ENCODE results near the gene TKT.

The TKT gene

DNA sequence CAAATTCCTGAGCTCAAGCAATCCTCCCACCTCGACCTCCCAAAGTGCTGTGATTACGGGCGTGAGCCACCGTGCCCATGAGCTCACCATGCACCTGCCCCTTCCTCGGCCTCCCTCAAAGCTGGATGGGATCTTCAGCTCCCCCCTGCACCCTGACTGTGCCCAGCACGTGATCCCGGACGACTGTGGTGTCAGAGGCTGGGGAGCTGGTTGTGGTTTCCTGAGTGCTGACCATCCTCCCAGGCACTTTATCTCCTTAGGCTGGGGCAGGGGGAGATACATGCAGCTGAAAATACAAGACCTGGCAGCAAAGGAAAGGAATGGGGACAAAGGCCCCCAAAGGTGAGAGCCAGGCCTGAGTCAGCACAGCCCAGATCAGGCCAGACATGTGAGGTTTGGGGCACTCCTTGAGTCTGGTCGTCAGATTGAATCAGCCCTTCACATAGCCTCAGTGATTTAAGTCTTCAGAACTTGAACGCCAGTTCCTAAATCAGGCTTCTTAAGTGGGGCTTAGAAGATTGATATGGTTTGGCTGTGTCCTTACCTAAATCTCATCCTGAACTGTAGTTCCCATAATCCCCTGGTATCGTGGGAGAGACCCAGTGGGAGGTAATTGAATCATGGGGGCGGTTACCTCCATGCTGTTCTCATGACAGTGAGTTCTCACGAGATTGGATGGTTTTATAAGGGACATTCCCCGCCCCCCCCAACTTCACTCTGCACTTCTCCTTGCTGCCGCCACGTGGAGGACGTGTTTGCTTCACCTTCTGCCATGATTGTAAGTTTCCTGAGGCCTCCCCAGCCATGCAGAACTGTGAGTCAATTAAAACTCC, 59.0 kb downstream of the TKT start:
- ChIA-PET CTCF (interaction anchor here (0.7 to 2.7 kb wide), 11 partner anchors 21 to 86 kb away, joined by 3 to 21 read pairs (median 4); partner anchors contain the start of gene PRKCD), POLR2A (interaction anchor here (0.8 to 2.6 kb wide), 8 partner anchors 36 to 151 kb away, joined by 3 to 15 read pairs (median 4); partner anchors contain the start of gene DCP1A)
- no peak for TF ChIP-seq CTBP1 (IDR thresholded peaks at IDR 0.05; ENCODE audit: borderline replicate concordance)
- peak; percentile 75 for TF ChIP-seq ELF4 (IDR thresholded peaks at IDR 0.05)
- TF ChIP-seq, protein P1, sequence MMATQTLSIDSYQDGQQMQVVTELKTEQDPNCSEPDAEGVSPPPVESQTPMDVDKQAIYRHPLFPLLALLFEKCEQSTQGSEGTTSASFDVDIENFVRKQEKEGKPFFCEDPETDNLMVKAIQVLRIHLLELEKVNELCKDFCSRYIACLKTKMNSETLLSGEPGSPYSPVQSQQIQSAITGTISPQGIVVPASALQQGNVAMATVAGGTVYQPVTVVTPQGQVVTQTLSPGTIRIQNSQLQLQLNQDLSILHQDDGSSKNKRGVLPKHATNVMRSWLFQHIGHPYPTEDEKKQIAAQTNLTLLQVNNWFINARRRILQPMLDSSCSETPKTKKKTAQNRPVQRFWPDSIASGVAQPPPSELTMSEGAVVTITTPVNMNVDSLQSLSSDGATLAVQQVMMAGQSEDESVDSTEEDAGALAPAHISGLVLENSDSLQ (IDR thresholded peaks at IDR 0.05), result peak; percentile 64
- no peak for TF ChIP-seq FOXM1 (IDR thresholded peaks at IDR 0.05; ENCODE audit: borderline replicate concordance)
- TF ChIP-seq SP1 (IDR thresholded peaks at IDR 0.05), result peak; percentile 70; the same call in 1 of the 2 replicates
- TF ChIP-seq ARNT (IDR thresholded peaks at IDR 0.05), result no peak
- peak; percentile 99 for TF ChIP-seq L3MBTL2 (conservative IDR thresholded peaks at IDR 0.05)
- no peak for TF ChIP-seq SUZ12 (IDR thresholded peaks at IDR 0.05)
- no peak for TF ChIP-seq ZNF384 (IDR thresholded peaks at IDR 0.05)
- no peak for TF ChIP-seq TARDBP (IDR thresholded peaks at IDR 0.05)
- no peak for TF ChIP-seq FOXA1 (IDR thresholded peaks at IDR 0.05)
- TF ChIP-seq NFRKB (IDR thresholded peaks at IDR 0.05), result no peak
- TF ChIP-seq LEF1 (IDR thresholded peaks at IDR 0.05; ENCODE audit: borderline replicate concordance), result no peak
- peak; percentile 78; the same call in 1 of the 2 replicates for TF ChIP-seq HDGF (IDR thresholded peaks at IDR 0.05; ENCODE audit: borderline replicate concordance)
- DNase-seq (ENCODE audit: extremely low spot score), result no peak

DNA sequence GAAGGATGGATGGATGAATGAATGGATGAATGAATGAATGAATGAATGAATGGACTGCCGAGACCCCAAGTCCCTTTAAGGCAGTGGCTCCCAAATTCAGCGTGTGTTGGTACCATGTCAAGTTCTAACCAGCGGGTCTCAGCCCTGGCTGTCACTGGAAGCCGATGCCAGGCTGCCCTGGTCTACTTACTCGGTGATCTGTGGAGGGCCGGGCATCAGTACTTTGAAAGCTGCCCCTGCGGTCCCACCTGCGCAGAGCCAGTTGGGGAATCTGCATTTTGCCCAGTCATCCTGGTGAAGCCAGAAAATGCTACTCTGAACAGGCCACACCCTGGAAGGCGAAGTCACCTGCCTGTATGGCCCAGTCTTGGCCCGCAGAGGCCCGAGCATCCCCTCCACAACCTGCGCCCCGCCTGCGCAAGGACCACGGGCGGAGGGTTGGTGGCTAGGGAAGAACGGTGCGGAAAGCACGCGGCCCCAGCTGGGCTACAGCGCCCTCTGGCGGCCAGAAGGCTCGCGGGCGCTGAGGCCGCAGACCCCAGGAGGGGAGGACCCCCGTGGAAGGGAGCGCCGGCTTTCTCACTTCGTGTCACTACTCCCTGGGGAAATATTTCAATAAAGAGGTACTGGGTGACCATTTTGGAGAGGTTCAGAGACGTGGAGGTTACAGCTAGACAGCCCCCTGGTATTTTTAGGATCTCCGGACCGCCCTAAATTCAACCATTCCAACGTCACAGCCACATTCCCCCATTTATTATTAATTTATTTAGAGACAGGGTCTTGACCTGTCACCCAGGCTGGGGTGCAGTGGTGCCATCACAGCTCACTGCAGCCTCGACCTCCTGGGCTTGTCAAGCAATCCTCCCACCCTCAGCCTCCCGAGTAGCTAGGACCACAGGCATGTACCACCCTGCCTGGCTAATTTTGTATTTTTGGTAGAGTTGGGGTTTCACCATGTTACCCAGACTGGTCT, 59.9 kb downstream of the TKT start:
- POLR2A ChIA-PET, result interaction anchor here (0.8 to 2.6 kb wide), 9 partner anchors 36 to 152 kb away, joined by 3 to 15 read pairs (median 4); partner anchors contain the start of gene DCP1A

DNA sequence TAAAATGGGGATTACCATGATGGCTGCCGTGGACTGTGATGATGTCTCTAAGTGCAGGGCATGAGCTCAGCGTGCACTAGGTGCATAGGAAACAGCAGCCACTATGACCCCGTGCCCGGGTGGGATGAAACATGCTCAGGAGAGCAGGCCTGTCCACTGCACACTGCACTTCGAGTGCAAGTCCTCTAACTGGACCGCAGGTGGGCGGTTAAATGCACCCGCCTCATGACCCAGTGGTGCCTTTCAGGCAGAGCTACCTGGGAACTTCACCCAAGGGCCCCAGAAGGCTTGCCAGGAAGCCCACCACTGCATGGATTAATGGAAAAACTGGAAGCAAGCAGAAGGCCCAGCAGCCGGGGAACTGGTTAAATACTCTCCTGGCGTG, 60.8 kb downstream of the TKT start:
- DNase-seq (ENCODE audit: extremely low spot score), result no peak
- ChIA-PET POLR2A (interaction anchor here (1.3 to 2.6 kb wide), 4 partner anchors 75 to 91 kb away, joined by 3 to 12 read pairs (median 5); no protein-coding TSS in a partner anchor), CTCF (interaction anchor here (1.0 to 2.7 kb wide), 3 partner anchors 61 to 85 kb away, joined by 4 to 21 read pairs (median 4); no protein-coding TSS in a partner anchor)
- no peak for TF ChIP-seq ZNF384 (IDR thresholded peaks at IDR 0.05)
- no peak for TF ChIP-seq ARNT (IDR thresholded peaks at IDR 0.05)
- TF ChIP-seq NFRKB (IDR thresholded peaks at IDR 0.05), result no peak
- TF ChIP-seq BHLHE40 (IDR thresholded peaks at IDR 0.05; ENCODE audit: borderline replicate concordance), result no peak
- no peak for TF ChIP-seq ELF4 (IDR thresholded peaks at IDR 0.05)
- no peak for TF ChIP-seq HDGF (IDR thresholded peaks at IDR 0.05; ENCODE audit: borderline replicate concordance)
- no peak for TF ChIP-seq FOXM1 (IDR thresholded peaks at IDR 0.05; ENCODE audit: borderline replicate concordance)
- TF ChIP-seq CTBP1 (IDR thresholded peaks at IDR 0.05; ENCODE audit: borderline replicate concordance), result no peak
- no peak for TF ChIP-seq TARDBP (IDR thresholded peaks at IDR 0.05)
- TF ChIP-seq FOXA1 (IDR thresholded peaks at IDR 0.05), result no peak
- TF ChIP-seq FOXK2 (IDR thresholded peaks at IDR 0.05), result no peak
- TF ChIP-seq, protein P1 (IDR thresholded peaks at IDR 0.05), result no peak
- no peak for TF ChIP-seq LEF1 (IDR thresholded peaks at IDR 0.05; ENCODE audit: borderline replicate concordance)
- no peak for TF ChIP-seq SUZ12 (IDR thresholded peaks at IDR 0.05)

More for the DNA sequence above, 59.9 kb downstream of the TKT start:
- peak; percentile 87 for DNase-seq (ENCODE audit: extremely low spot score)
- CTCF ChIA-PET, result interaction anchor here (0.7 to 2.7 kb wide), 11 partner anchors 20 to 86 kb away, joined by 3 to 21 read pairs (median 4); partner anchors contain the start of gene PRKCD
- TF ChIP-seq NFRKB (IDR thresholded peaks at IDR 0.05) (no peak), LEF1 (IDR thresholded peaks at IDR 0.05; ENCODE audit: borderline replicate concordance) (no peak), SUZ12 (IDR thresholded peaks at IDR 0.05) (no peak), FOXM1 (IDR thresholded peaks at IDR 0.05; ENCODE audit: borderline replicate concordance) (peak; percentile 12; the same call in 1 of the 2 replicates), HDGF (IDR thresholded peaks at IDR 0.05; ENCODE audit: borderline replicate concordance) (no peak), L3MBTL2 (conservative IDR thresholded peaks at IDR 0.05) (peak; percentile 97), BHLHE40 (IDR thresholded peaks at IDR 0.05; ENCODE audit: borderline replicate concordance) (no peak), ELF4 (IDR thresholded peaks at IDR 0.05) (no peak), SP1 (IDR thresholded peaks at IDR 0.05) (no peak), CTBP1 (IDR thresholded peaks at IDR 0.05; ENCODE audit: borderline replicate concordance) (no peak), ZNF384 (IDR thresholded peaks at IDR 0.05) (no peak), TARDBP (IDR thresholded peaks at IDR 0.05) (no peak), FOXA1 (IDR thresholded peaks at IDR 0.05) (no peak), ARNT (IDR thresholded peaks at IDR 0.05) (0 out of 2 replicates have a peak, but pooled peaks have one; percentile 37), FOXK2 (IDR thresholded peaks at IDR 0.05) (no peak)
- TF ChIP-seq, protein P1 (IDR thresholded peaks at IDR 0.05), result no peak

DNA sequence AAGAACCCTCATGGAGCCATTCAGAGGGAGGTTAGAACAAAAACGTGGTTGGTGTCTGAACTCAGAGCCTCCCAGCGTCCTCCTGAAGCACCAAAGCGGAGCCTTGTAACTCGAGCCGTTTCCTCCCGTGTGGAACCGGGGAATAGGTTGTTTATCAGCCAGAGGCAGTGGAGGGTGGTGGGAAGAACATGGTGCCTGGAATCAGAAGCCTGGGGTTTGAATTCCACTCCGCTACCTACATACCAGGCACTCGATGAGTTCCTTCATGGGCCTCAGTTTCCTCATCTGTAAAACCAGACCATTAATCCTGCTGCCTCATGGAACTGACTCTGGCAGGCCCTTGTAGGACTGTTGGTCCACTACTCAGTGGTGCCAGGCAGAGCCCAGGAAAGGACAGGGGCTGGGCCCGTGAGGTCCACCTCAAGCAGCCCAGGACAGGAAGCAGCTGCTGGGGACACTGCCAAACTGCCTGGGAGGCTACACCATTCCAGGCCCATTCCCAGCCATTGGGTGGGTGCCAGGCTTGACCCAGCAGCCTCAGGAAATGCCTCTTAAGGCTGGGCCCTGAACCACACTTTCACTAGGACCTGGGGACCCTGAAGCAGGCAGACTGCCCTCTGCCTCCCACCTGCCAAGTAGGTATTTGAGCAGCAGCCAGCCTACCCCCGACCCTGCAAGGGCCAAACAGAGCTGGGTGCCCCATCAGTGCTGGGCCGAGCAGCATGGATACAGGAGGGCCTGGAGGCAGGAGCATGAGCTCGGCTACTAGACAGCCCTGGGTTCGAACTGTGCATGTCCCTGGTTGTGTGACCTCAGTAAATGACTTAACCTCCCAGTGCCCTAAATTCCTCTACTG, 61.4 kb downstream of the TKT start:
- peak; percentile 38 for DNase-seq (ENCODE audit: extremely low spot score)
- POLR2A ChIA-PET, result interaction anchor here (2.6 kb wide), 1 partner anchor 80 kb away, joined by 12 read pairs; no protein-coding TSS in a partner anchor
- TF ChIP-seq FOXM1 (IDR thresholded peaks at IDR 0.05; ENCODE audit: borderline replicate concordance) (no peak), L3MBTL2 (conservative IDR thresholded peaks at IDR 0.05) (no peak), FOXK2 (IDR thresholded peaks at IDR 0.05) (no peak), SUZ12 (IDR thresholded peaks at IDR 0.05) (no peak), TARDBP (IDR thresholded peaks at IDR 0.05) (no peak), BHLHE40 (IDR thresholded peaks at IDR 0.05; ENCODE audit: borderline replicate concordance) (no peak), CTBP1 (IDR thresholded peaks at IDR 0.05; ENCODE audit: borderline replicate concordance) (no peak), ARNT (IDR thresholded peaks at IDR 0.05) (no peak), ELF4 (IDR thresholded peaks at IDR 0.05) (no peak), SP1 (IDR thresholded peaks at IDR 0.05) (no peak), ZNF384 (IDR thresholded peaks at IDR 0.05) (no peak)
- TF ChIP-seq, protein P1 (IDR thresholded peaks at IDR 0.05), result no peak
- CTCF ChIA-PET, result interaction anchor here (1.0 to 2.7 kb wide), 3 partner anchors 61 to 84 kb away, joined by 4 to 21 read pairs (median 4); no protein-coding TSS in a partner anchor
